Subcutaneous adipose tissue (tissue), 4 donors: ENCODE data around the gene MGAT5B. TPM values are rescaled to one million over a fixed set of nuclear protein-coding genes. Genes with fewer than 3 reads are reported as not detected.

Source experiments
- total RNA-seq, 4 donors: library from RNA; depleted of rRNA; stranded (reverse); fragments of >200 nt; gene quantifications; one replicate each; pipeline ENCODE4 v1.1.0, GENCODE V29; 2016
- TF ChIP-seq, protein P1 (sequence below): fragments of 450-650 bp; IDR thresholded peaks from one replicate; pipeline ENCODE4 v1.5.1; 2016; ENCODE audit warnings: low read depth, mild to moderate bottlenecking, control low read depth, antibody characterized with exemption, moderate library complexity

Gene MGAT5B
- total RNA-seq, 4 donors from 2014 or later: 0.19 to 0.88 TPM; not detected in 2

DNA sequence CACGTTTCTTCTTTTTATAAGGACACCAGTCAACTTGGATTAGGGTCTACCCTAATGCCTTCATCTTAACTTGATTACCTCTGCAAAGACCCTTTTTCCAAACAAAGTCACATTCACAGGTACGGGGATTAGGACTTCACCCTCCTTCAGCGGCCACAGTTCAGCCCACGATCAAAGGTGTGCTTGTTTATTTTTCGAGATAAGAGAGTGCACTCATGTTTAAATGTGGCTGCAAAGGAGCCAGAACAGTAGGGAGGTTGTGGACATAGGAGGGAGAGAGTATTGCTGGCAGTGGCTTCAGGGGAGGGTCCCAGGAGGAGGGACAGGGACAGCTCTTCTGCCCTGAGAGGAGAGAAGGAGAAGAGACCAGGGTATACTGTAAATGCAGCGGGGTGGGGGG is 46.7 kb downstream of the MGAT5B start:
- TF ChIP-seq, protein P1, sequence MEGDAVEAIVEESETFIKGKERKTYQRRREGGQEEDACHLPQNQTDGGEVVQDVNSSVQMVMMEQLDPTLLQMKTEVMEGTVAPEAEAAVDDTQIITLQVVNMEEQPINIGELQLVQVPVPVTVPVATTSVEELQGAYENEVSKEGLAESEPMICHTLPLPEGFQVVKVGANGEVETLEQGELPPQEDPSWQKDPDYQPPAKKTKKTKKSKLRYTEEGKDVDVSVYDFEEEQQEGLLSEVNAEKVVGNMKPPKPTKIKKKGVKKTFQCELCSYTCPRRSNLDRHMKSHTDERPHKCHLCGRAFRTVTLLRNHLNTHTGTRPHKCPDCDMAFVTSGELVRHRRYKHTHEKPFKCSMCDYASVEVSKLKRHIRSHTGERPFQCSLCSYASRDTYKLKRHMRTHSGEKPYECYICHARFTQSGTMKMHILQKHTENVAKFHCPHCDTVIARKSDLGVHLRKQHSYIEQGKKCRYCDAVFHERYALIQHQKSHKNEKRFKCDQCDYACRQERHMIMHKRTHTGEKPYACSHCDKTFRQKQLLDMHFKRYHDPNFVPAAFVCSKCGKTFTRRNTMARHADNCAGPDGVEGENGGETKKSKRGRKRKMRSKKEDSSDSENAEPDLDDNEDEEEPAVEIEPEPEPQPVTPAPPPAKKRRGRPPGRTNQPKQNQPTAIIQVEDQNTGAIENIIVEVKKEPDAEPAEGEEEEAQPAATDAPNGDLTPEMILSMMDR: no peak

DNA sequence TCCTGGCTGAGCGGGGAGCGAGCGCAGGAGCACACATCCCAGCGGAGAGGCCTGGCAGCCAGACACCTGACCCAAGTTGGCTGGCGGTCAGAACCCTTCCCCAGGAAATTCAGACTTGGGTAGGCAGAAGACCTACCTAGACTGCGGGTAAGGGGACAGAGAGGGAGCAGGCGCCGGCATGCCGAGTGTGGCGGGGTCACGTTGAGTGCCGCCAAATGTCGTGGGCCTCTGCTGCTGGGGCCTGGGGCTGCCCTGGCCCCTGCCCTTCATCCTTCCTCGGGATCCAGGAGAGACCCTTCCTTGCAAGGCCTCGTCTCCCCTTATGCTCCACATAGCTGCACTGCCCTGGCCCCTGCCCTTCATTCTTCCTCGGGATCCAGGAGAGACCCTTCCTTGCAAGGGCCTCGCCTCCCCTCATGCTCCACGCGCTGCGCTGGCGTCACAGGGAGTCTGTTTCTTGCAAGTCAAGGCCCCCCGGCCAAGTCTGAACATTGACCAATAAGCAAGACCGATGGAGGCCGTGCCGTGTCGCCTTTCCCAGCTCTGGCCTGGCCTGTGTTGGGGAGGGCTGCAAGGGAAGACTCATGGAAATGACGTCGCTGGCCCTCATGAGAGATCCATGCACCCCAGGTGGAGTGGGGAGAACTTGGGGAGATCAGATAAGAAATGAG is 47.8 kb downstream of the MGAT5B start:
- TF ChIP-seq, protein P1: no peak

DNA sequence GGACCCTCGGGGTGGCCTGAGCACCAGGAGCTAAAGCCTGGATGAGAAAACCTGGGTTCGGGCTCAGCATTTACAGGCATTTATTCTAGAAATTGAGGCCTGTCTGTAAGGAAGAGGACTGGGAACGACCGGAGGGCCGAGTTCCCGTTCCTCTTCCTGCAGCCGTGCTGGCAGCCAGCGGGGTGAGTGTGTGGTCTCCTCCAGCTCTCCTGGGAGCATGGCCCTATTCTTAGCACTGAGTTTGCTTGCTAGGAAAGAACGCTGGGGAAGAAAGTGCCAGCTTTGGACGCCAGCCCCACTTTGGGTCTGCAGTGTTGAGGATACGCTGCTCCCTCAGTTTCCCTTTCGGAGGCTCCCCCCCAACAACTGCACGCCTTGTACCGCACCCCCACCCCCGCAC is 49.6 kb downstream of the MGAT5B start:
- TF ChIP-seq, protein P1: no peak

DNA sequence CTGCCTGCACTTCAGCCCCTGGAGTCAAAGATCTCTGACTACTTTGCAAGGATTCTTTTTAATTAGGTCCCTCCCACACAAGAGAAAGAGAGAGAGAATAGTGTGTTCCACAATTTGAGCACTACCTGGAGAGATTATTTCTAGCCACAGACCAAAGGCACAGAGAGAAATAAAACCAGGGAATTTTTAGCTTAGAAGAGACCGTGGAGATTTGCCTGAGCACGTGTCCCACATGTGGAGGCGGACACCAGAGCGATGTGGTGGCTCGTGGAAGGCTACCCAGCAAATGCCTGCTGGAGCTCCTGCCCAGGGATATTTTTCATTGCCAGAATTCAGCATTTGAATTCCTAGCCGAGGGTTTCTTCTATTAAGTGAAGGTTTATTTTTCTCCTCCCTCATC is 50.6 kb downstream of the MGAT5B start:
- TF ChIP-seq, protein P1: no peak

DNA sequence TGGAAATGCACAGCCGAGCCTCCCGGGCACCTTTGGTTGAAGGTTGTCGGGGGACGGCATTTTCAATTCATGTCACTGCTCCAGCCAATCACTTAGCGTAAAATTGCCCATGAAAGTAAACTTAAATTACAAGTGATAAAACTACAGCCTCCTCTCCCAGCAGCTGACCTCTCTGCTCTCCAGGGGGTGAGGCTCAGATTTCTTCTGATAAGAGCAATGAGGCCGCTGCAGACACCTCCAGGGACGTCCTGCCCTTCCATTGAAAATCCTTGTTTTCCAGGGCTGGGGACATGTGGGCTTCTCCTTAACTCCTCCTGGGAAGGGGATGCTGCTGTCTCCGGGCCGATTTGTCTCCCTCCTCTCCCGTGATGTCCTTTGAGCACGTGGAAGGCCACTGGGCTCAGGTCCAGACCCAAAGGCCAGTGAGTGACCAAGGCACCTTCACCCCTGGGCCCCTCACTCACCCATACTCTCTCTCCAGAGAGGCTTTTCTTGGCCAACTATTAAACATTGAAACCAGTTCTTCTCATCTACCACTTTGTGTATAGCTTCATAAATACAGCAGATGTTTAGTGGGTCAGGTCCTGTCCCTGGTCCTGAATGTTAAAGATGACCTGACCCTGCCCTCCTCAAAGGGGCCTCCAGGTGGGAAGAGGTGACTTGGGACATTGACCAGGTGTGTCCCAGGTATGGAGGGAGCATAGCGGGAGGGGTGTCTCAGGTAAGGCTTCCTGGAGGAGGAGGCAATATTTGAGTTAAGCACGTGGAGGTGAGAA is 52.3 kb downstream of the MGAT5B start:
- TF ChIP-seq, protein P1: no peak

DNA sequence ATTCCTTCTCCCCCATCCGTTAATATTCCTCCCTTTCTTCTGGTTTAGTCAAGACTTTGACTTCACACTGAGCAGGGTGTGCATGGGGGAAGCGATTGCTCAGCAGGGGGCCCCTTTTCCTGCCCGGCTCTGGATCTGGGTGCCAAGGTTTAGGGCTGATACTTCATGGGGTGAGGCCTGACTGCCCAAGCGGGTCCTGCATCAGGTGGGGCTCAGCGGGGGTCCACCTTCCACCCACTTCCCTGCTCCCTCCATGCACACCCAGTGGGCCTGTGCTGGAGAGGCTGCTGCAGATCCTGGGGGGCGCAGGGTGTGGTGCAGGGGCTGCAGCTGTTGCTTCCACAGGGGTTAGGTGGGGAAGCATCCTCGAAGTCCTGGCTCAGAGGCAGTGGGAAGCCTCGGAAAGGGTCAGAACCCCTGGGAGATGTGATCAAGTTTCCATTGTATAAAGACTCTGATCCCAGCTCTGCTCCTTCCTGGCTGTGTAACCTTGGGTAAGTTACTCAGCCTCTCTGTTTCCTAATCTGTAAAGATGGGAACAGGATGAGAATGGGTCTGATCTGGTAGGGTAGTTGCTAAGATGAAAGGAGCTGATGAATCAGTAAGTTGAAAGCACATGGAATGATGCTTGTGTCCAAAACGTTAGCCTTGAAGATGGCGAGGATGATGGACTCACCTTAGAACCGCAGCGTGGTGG is 53.3 kb downstream of the MGAT5B start:
- TF ChIP-seq, protein P1: no peak

DNA sequence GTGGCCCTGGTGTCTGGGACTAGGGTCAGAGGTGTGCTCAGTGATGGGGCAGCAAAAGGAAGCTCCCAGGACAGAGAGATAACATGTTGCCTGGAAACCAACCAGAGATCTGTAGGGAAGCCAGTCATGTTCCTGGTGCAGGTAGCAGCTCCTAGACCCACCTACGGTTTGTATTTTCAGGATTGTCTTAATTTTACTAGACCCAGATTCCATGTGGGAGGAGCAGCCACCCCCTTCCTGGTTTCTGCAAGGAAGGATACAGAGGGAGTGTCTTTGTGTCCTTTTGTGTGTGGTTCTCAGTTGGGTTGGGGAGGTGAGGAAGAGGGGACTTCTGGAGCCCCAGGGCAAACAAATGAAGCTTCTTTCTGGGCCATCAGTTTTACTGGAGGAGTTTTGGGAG is 53.9 kb downstream of the MGAT5B start:
- TF ChIP-seq, protein P1: no peak
